Glutamatergic neuron (in vitro differentiated cells): ENCODE measurements around the gene ZKSCAN5. TPM values are rescaled to one million over a fixed set of nuclear protein-coding genes. Genes with fewer than 3 reads are reported as not detected.

Experiments used
- DNase-seq: peaks from one replicate; pipeline ENCODE4 v3.0.0; 2022
- H3K27ac Mint-ChIP-seq: one replicate; pipeline ENCODE4 v1.8.0; 2020; ENCODE audit warnings: mild to moderate bottlenecking, mixed read lengths, inconsistent platforms; ENCODE audit not compliant: unreplicated experiment
- H3K27me3 Mint-ChIP-seq: one replicate; pipeline ENCODE4 v1.8.0; 2020; ENCODE audit warnings: mild to moderate bottlenecking, moderate library complexity, mixed read lengths, inconsistent platforms; ENCODE audit not compliant: unreplicated experiment
- H3K36me3 Mint-ChIP-seq: one replicate; pipeline ENCODE4 v1.8.0; 2020; ENCODE audit warnings: mild to moderate bottlenecking, mixed read lengths, inconsistent platforms; ENCODE audit not compliant: unreplicated experiment
- H3K4me1 Mint-ChIP-seq: one replicate; pipeline ENCODE4 v1.8.0; 2020; ENCODE audit warnings: mild to moderate bottlenecking, low read depth, mixed read lengths, inconsistent platforms; ENCODE audit not compliant: unreplicated experiment
- H3K4me3 Mint-ChIP-seq: one replicate; pipeline ENCODE4 v1.8.0; 2020; ENCODE audit warnings: mild to moderate bottlenecking, mixed read lengths, inconsistent platforms; ENCODE audit not compliant: unreplicated experiment
- H3K9me3 Mint-ChIP-seq: one replicate; pipeline ENCODE4 v1.8.0; 2020; ENCODE audit warnings: mild to moderate bottlenecking, moderate library complexity, mixed read lengths, inconsistent platforms; ENCODE audit not compliant: unreplicated experiment
- CTCF ChIP-seq: fragments of 200-600 bp; sonication (generic); IDR thresholded peaks from one replicate; pipeline ENCODE4 v1.5.0; 2021; ENCODE audit not compliant: partially characterized antibody, unreplicated experiment
- total RNA-seq: library from RNA; stranded (reverse); fragmentation: NEBNext Ultra II Directional; extraction: Animal tissue kit (Norgen Biotek cat#: 25700); gene quantifications from one replicate; pipeline ENCODE4 v1.2.1, GENCODE V29; 2021; ENCODE audit not compliant: unreplicated experiment

ZKSCAN5 gene
- total RNA-seq, 1 donor from 2014 or later: 18.7 TPM

- peaks cover 19% of the 10 kb centered on the region for H3K36me3 Mint-ChIP-seq
Observed at GRCh38 chr7:99497766-99498545, 6.5 kb upstream of the ZKSCAN5 start.

GRCh38 chr7:99498546-99498944 is 5.9 kb upstream of the ZKSCAN5 start:
- Mint-ChIP-seq H3K4me3 (peak overlapping the region; percentile 100), H3K27ac (peak overlapping the region; percentile 76), H3K9me3 (peaks cover 3% of the 10 kb centered on the region), H3K36me3 (peaks cover 13% of the 10 kb centered on the region), H3K4me1 (peaks cover 13% of the 10 kb centered on the region), H3K27me3 (peaks cover 6% of the 10 kb centered on the region)
- no peak for TF ChIP-seq CTCF
- DNase-seq: no peak

More at GRCh38 chr7:99497766-99498545, 6.5 kb upstream of the ZKSCAN5 start:
- peaks cover 13% of the 10 kb centered on the region for H3K4me1 Mint-ChIP-seq
- no peak overlapping the region for H3K27ac Mint-ChIP-seq
- peaks cover 6% of the 10 kb centered on the region for H3K27me3 Mint-ChIP-seq
- H3K4me3 Mint-ChIP-seq: peak overlapping the region; percentile 100
- no peak for DNase-seq
- H3K9me3 Mint-ChIP-seq: peaks cover 4% of the 10 kb centered on the region
- no peak for TF ChIP-seq CTCF

GRCh38 chr7:99499371-99499720 is 5.1 kb upstream of the ZKSCAN5 start:
- Mint-ChIP-seq H3K4me1 (peaks cover 13% of the 10 kb centered on the region), H3K27me3 (peaks cover 6% of the 10 kb centered on the region), H3K36me3 (peaks cover 5% of the 10 kb centered on the region), H3K9me3 (no peaks in the 10 kb centered on the region), H3K27ac (no peak overlapping the region), H3K4me3 (peak overlapping the region; percentile 100)
- TF ChIP-seq CTCF: no peak
- DNase-seq: no peak

GRCh38 chr7:99499721-99500636 is 4.5 kb upstream of the ZKSCAN5 start, which contains the start of gene ZNF394:
Gene ZNF394 (minus strand): TSS chr7:99500281. CDS start chr7:99500093, 188 bp downstream.
- Mint-ChIP-seq H3K36me3 (peaks cover 3% of the 10 kb centered on the region), H3K27me3 (peaks cover 8% of the 10 kb centered on the region), H3K9me3 (peaks cover 4% of the 10 kb centered on the region), H3K4me1 (peaks cover 13% of the 10 kb centered on the region), H3K27ac (peak within 1 kb of the TSS; percentile 90), H3K4me3 (peak within 1 kb of the TSS; percentile 100)
- peak; percentile 91 for DNase-seq
- no peak for TF ChIP-seq CTCF
